ENCODE measurements around the gene HDAC9.

DNA sequence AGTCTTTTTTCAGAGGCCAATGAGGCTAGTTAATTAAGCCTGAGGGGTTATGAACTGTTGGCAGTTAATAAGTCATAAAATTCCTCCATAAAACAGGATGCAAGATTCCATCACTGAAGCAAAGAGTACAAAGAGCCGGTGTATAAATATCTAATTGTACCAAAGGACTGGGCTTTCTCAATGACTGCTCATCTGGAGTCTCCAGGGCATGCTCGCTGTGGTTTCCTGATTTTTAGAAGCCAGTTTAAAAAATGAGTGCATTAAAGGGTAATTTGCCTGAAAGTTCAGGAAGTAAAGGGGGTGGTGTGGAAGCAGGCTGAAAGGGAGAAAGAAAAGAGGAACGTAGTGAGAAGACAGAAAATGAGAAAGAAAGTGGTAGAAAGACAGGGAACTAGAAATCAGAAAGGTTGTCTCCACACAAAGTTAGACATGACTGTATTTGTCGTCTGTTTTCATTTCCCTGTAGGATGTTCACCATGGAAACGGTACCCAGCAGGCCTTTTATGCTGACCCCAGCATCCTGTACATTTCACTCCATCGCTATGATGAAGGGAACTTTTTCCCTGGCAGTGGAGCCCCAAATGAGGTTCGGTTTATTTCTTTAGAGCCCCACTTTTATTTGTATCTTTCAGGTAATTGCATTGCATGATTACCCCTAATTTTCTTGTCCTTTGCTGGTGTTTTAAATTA, 339.6 kb downstream of the HDAC9 start:
- TF ChIP-seq, protein P1, sequence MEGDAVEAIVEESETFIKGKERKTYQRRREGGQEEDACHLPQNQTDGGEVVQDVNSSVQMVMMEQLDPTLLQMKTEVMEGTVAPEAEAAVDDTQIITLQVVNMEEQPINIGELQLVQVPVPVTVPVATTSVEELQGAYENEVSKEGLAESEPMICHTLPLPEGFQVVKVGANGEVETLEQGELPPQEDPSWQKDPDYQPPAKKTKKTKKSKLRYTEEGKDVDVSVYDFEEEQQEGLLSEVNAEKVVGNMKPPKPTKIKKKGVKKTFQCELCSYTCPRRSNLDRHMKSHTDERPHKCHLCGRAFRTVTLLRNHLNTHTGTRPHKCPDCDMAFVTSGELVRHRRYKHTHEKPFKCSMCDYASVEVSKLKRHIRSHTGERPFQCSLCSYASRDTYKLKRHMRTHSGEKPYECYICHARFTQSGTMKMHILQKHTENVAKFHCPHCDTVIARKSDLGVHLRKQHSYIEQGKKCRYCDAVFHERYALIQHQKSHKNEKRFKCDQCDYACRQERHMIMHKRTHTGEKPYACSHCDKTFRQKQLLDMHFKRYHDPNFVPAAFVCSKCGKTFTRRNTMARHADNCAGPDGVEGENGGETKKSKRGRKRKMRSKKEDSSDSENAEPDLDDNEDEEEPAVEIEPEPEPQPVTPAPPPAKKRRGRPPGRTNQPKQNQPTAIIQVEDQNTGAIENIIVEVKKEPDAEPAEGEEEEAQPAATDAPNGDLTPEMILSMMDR (IDR thresholded peaks at IDR 0.05), result no peak
- TF ChIP-seq POLR2A (IDR thresholded peaks at IDR 0.05), result no peak
